GM10847 (cell line): ENCODE measurements around the gene PRKAR2B.

Source experiments
- POLR2A ChIP-seq: IDR thresholded peaks from 2 replicates; pipeline ENCODE4 v1.6.1; 2011; ENCODE audit not compliant: insufficient read length; ENCODE audit errors: extremely low read depth

The PRKAR2B gene

GRCh38 chr7:107169120-107170050, 124.9 kb downstream of the PRKAR2B start:
- TF ChIP-seq POLR2A: no peak

GRCh38 chr7:107170051-107170915, 125.8 kb downstream of the PRKAR2B start:
- TF ChIP-seq POLR2A: no peak

- TF ChIP-seq POLR2A: no peak
Observed at GRCh38 chr7:107171496-107171895, 127.0 kb downstream of the PRKAR2B start.

- no peak for TF ChIP-seq POLR2A
Observed at GRCh38 chr7:107172276-107173032, 127.9 kb downstream of the PRKAR2B start.

GRCh38 chr7:107173191-107173590, 128.7 kb downstream of the PRKAR2B start:
- no peak for TF ChIP-seq POLR2A

GRCh38 chr7:107173691-107174406, 129.3 kb downstream of the PRKAR2B start:
- TF ChIP-seq POLR2A: no peak

GRCh38 chr7:107179326-107180164, 135.0 kb downstream of the PRKAR2B start:
- no peak for TF ChIP-seq POLR2A

GRCh38 chr7:107180378-107180777, 135.9 kb downstream of the PRKAR2B start:
- TF ChIP-seq POLR2A: no peak

GRCh38 chr7:107181172-107181571, 136.7 kb downstream of the PRKAR2B start:
- TF ChIP-seq POLR2A: no peak

- no peak for TF ChIP-seq POLR2A
Observed at GRCh38 chr7:107185716-107186115, 141.2 kb downstream of the PRKAR2B start.

GRCh38 chr7:107186240-107186639, 141.7 kb downstream of the PRKAR2B start:
- no peak for TF ChIP-seq POLR2A

- no peak for TF ChIP-seq POLR2A
Observed at GRCh38 chr7:107187774-107188173, 143.3 kb downstream of the PRKAR2B start.

GRCh38 chr7:107190090-107190489, 145.6 kb downstream of the PRKAR2B start:
- no peak for TF ChIP-seq POLR2A

GRCh38 chr7:107194052-107194451, 149.5 kb downstream of the PRKAR2B start:
- TF ChIP-seq POLR2A: no peak
